ENCODE results near the gene RAB11A. TPM values are rescaled to one million over a fixed set of nuclear protein-coding genes. Genes with fewer than 3 reads are reported as not detected.

The RAB11A gene
- total RNA-seq, 2 experiments from 2014 or later = 151 to 157 TPM

DNA sequence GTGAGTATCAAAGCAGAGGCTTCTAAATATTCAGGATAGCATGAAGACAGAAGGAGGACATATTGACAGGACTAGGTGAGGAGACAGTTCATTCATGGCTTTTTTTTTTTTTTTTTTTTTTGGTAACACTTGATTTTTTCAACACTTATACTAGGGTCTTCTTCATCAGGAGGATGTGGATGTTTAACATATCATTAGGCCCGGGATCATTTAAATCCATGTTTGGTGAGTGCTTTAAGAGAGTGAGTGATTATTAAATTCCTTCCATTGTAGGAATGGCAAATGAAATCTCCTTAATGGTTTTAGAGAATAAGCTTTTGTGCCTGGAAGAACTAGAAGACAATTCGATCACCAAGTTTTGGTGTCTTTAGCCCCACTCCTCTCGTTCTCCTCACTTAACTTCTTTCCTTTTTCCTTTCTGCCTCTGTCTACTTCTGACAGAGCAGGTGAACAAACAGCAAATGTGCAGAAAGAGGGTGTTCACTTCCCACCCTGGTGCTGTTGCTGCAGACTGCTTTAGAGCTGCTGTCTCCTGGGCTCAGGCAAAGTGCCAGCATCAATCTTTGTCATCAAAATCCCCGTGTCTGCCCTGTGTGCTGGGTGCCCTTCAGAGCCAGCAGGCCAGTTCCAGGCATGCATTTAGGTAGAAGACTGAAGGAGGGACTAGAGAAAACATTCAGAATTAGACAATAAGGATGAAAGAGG lies 35.6 kb upstream of the RAB11A start:
- H3K36me3 Mint-ChIP-seq (ENCODE audit: low read depth) = no peaks in the 10 kb centered on the region
- DNase-seq = peak; percentile 79
- no peak overlapping the region for H3K4me3 Mint-ChIP-seq
- intact Hi-C loops (cut with micrococcal nuclease) = loop anchor here (1.0 to 2.0 kb wide), 4 partner anchors 14 to 222 kb away; partner anchors contain the start of genes INTS14 and RAB11A
- H3K4me1 Mint-ChIP-seq (ENCODE audit: low read depth) = peaks cover 36% of the 10 kb centered on the region
- H3K9me3 Mint-ChIP-seq = no peaks in the 10 kb centered on the region
- H3K27ac Mint-ChIP-seq = peak overlapping the region; percentile 81
- no peaks in the 10 kb centered on the region for H3K27me3 Mint-ChIP-seq (ENCODE audit: low read depth)
- CTCF ChIA-PET = interaction anchor here (0.6 to 5.6 kb wide), 7 partner anchors 15 to 453 kb away, joined by 3 to 43 read pairs (median 6); no protein-coding TSS in a partner anchor

DNA sequence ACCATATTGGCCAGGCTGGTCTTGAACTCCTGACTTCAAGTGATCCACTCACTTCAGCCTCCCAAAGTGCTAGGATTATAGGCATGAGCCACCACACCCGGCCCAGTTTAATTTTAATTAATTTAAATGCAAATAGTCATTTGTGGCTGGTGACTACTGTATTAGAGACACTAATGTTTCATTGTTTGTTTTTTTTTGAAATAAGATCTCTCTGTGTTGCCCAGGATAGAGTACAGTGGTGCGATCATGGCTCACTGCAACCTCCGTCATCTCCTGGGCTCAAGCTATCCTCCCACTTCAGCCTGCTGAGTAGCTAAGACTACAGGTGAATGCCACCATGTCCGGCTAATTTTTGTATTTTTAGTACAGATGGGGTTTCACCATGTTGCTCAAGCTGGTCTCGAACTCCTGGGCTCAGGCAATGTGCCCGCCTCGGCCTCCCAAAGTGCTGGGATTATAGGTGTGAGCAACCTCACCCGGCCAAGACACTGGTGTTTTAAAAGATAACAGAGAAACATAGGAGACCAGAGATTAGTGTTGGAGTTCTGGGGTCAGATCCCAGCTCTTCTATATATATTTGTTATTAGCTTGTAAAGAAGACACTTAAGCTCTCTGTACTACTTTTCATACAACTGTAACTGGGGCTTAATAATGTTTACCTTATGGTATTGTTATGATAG lies 34.5 kb upstream of the RAB11A start:
- H3K4me3 Mint-ChIP-seq = no peak overlapping the region
- H3K27me3 Mint-ChIP-seq (ENCODE audit: low read depth) = no peaks in the 10 kb centered on the region
- no peak for DNase-seq
- H3K9me3 Mint-ChIP-seq = no peaks in the 10 kb centered on the region
- H3K4me1 Mint-ChIP-seq (ENCODE audit: low read depth) = peaks cover 27% of the 10 kb centered on the region
- H3K27ac Mint-ChIP-seq = no peak overlapping the region
- H3K36me3 Mint-ChIP-seq (ENCODE audit: low read depth) = no peaks in the 10 kb centered on the region
- CTCF ChIA-PET = interaction anchor here (1.1 to 5.6 kb wide), 5 partner anchors 10 to 196 kb away, joined by 3 to 43 read pairs (median 5); no protein-coding TSS in a partner anchor
- intact Hi-C loops (cut with micrococcal nuclease) = no loop called here

DNA sequence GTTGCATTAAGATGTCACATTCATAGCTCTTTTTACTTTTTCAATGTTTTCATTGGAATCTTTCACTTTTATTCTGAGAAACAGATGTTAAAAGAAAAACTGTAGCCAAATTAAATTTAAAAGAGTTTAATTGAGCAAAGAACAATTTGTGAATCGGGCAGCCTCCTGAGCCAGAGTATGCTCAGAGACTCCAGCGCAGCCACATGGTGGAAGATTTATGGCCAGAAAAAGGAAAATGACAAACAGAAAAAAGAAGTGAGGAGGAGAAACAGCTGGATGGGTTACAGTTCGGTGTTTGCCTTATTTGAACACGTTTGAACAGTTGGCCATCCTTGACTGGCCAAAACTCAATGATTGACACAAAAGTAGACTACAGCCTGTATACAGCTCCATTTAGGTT lies 33.8 kb upstream of the RAB11A start:
- H3K4me1 Mint-ChIP-seq (ENCODE audit: low read depth) = peaks cover 27% of the 10 kb centered on the region
- H3K4me3 Mint-ChIP-seq = no peak overlapping the region
- no peaks in the 10 kb centered on the region for H3K27me3 Mint-ChIP-seq (ENCODE audit: low read depth)
- H3K36me3 Mint-ChIP-seq (ENCODE audit: low read depth) = no peaks in the 10 kb centered on the region
- no peaks in the 10 kb centered on the region for H3K9me3 Mint-ChIP-seq
- intact Hi-C loops (cut with micrococcal nuclease) = no loop called here
- CTCF ChIA-PET = interaction anchor here (1.1 to 5.6 kb wide), 7 partner anchors 10 to 197 kb away, joined by 3 to 43 read pairs (median 5); no protein-coding TSS in a partner anchor
- DNase-seq = no peak
- H3K27ac Mint-ChIP-seq = no peak overlapping the region

DNA sequence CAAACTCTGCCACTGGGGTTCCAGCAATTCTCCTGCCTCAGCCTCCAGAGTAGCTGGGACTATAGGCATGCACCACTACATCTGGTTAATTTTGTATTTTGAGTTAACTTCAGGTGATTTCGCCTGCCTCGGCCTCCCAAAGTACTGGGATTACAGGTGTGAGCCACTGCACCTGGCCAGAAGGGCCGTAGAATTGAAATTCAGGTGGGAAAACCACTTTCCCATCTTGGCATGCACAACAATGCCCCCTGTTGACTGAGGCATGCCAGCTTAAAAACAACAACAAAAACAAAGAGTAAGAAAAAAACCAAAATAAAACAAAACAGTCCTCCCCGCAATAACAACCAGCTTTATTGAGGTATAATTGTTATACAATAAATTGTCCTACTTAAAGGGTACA lies 32.6 kb upstream of the RAB11A start:
- Mint-ChIP-seq H3K4me1 (ENCODE audit: low read depth) (peaks cover 24% of the 10 kb centered on the region), H3K27ac (no peak overlapping the region), H3K27me3 (ENCODE audit: low read depth) (no peaks in the 10 kb centered on the region), H3K36me3 (ENCODE audit: low read depth) (no peaks in the 10 kb centered on the region), H3K9me3 (no peaks in the 10 kb centered on the region), H3K4me3 (no peak overlapping the region)
- CTCF ChIA-PET = interaction anchor here (0.5 to 5.6 kb wide), 11 partner anchors 9 to 198 kb away, joined by 3 to 43 read pairs (median 4); no protein-coding TSS in a partner anchor
- intact Hi-C loops (cut with micrococcal nuclease) = no loop called here
- DNase-seq = no peak

DNA sequence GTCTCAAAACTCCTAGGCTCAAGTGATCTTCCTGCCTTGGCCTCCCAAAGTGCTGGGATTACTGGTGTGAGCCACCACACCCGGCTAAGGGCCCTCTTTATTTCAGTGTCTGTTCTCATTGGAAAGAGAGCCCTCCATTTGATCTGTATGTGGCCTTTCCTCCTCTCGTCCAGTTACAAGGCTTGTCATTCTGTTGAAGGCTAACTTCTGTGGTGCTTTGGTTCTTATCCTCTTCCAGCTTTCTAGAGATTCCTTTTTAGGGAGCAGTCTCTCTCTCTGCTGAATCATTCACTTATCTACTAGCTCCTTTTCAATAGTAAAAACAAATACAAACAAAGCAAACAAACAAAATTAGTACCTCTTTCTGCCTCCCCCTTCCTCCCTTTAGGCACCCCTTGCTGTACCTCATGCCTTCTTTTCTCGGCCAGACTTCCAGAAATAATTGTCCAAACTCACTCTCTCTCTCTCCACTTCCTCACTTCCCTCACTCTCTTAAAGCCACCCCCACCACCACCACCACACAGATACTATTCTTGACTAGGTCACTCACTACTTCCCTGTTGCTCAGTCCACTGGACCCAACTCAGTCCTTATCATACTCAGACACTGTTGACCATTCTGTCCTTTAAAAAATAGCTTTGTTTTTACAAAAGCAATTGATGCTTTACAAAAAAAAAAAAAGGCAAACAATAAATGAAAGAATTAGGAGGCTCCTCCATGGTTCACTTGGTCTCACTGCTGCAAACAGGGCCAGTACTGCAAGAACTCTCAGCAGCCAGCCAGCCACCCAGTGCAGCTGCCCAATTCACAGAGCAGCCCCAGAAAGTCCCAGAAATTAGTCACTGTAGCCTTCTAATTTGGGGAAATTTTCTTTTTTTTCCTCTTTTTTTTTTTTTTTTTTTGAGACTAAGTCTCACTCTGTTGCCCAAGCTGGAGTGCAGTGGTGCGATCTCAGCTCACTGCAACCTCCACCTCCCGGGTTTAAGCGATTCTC lies 31.7 kb upstream of the RAB11A start:
- no peaks in the 10 kb centered on the region for H3K9me3 Mint-ChIP-seq
- intact Hi-C loops (cut with micrococcal nuclease) = no loop called here
- no peak overlapping the region for H3K4me3 Mint-ChIP-seq
- H3K27ac Mint-ChIP-seq = no peak overlapping the region
- peaks cover 17% of the 10 kb centered on the region for H3K4me1 Mint-ChIP-seq (ENCODE audit: low read depth)
- no peak for DNase-seq
- no peaks in the 10 kb centered on the region for H3K36me3 Mint-ChIP-seq (ENCODE audit: low read depth)
- H3K27me3 Mint-ChIP-seq (ENCODE audit: low read depth) = no peaks in the 10 kb centered on the region
- CTCF ChIA-PET = interaction anchor here (0.6 to 5.6 kb wide), 14 partner anchors 8 to 365 kb away, joined by 3 to 43 read pairs (median 4); no protein-coding TSS in a partner anchor

DNA sequence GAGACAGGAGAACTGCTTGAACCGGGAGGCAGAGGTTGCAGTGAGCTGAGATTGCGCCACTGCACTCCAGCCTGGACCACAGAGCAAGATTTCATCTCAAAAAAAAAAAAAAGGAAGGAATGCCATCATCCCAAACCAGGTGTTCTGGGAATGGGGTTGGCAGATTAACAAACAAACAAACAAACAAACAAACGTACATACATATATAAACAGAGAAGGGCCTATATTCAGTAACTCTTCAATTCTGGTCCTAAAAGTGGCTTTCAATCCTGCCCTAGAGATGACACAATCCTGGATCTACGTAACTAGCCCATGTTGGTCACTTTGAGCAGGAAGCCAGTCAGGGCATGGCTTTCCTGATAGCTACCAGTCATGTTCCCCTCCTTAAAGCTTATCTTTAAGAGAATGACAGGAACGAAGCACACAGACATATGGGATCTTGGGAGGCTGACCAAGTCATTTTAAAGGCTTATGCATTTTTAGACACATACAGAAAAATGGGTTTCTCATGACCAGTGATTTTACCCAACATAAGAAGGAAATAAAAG lies 29.9 kb upstream of the RAB11A start:
- Mint-ChIP-seq H3K4me3 (no peak overlapping the region), H3K27ac (no peak overlapping the region), H3K27me3 (ENCODE audit: low read depth) (no peaks in the 10 kb centered on the region), H3K36me3 (ENCODE audit: low read depth) (no peaks in the 10 kb centered on the region), H3K9me3 (no peaks in the 10 kb centered on the region), H3K4me1 (ENCODE audit: low read depth) (peaks cover 2% of the 10 kb centered on the region)
- DNase-seq = no peak
- intact Hi-C loops (cut with micrococcal nuclease) = no loop called here
- CTCF ChIA-PET = interaction anchor here (0.6 kb wide), 1 partner anchor 439 kb away, joined by 3 read pairs; no protein-coding TSS in a partner anchor

DNA sequence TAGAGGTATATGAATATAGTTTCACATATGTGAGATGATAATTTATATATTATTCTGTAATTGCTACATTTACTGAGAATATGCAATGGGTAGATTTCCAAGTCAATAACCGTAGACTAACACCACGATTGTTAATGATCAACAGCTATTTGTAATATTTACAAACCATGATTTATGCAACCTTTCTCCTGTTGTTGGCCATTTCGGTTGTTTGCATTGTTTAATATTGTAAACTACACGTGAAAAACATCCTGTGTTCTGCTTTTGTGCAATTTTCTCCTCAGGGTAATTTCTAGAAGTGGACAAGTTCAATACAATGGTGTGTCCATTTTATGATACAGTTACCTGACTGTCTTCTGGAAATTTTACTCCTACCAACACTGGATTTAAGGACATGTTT lies 29.3 kb upstream of the RAB11A start:
- Mint-ChIP-seq H3K36me3 (ENCODE audit: low read depth) (no peaks in the 10 kb centered on the region), H3K4me3 (no peak overlapping the region), H3K4me1 (ENCODE audit: low read depth) (no peaks in the 10 kb centered on the region), H3K27me3 (ENCODE audit: low read depth) (no peaks in the 10 kb centered on the region), H3K9me3 (no peaks in the 10 kb centered on the region), H3K27ac (no peak overlapping the region)
- intact Hi-C loops (cut with micrococcal nuclease) = no loop called here
- CTCF ChIA-PET = no interaction called here
- DNase-seq = no peak

GRCh38 chr15:65841121-65841930 lies 28.0 kb upstream of the RAB11A start:
- intact Hi-C loops (cut with micrococcal nuclease) = no loop called here
- CTCF ChIA-PET = interaction anchor here (0.9 to 1.4 kb wide), 2 partner anchors 10 to 16 kb away, joined by 3 to 5 read pairs; no protein-coding TSS in a partner anchor
- H3K4me3 Mint-ChIP-seq = no peak overlapping the region
- H3K9me3 Mint-ChIP-seq = no peaks in the 10 kb centered on the region
- H3K36me3 Mint-ChIP-seq (ENCODE audit: low read depth) = no peaks in the 10 kb centered on the region
- H3K27me3 Mint-ChIP-seq (ENCODE audit: low read depth) = no peaks in the 10 kb centered on the region
- no peak overlapping the region for H3K27ac Mint-ChIP-seq
- H3K4me1 Mint-ChIP-seq (ENCODE audit: low read depth) = no peaks in the 10 kb centered on the region
- DNase-seq = no peak

- Mint-ChIP-seq H3K4me3 (no peak overlapping the region), H3K36me3 (ENCODE audit: low read depth) (no peaks in the 10 kb centered on the region), H3K9me3 (no peaks in the 10 kb centered on the region), H3K4me1 (ENCODE audit: low read depth) (no peaks in the 10 kb centered on the region), H3K27me3 (ENCODE audit: low read depth) (no peaks in the 10 kb centered on the region), H3K27ac (no peak overlapping the region)
- intact Hi-C loops (cut with micrococcal nuclease) = no loop called here
- CTCF ChIA-PET = interaction anchor here (0.6 to 1.6 kb wide), 5 partner anchors 10 to 77 kb away, joined by 3 to 5 read pairs (median 5); no protein-coding TSS in a partner anchor
- DNase-seq = no peak
These were observed 23.3 kb upstream of the RAB11A start for GRCh38 chr15:65845826-65846519.

GRCh38 chr15:65847989-65848388 lies 21.3 kb upstream of the RAB11A start:
- Mint-ChIP-seq H3K36me3 (ENCODE audit: low read depth) (no peaks in the 10 kb centered on the region), H3K9me3 (no peaks in the 10 kb centered on the region), H3K27ac (no peak overlapping the region), H3K27me3 (ENCODE audit: low read depth) (no peaks in the 10 kb centered on the region), H3K4me3 (no peak overlapping the region), H3K4me1 (ENCODE audit: low read depth) (no peaks in the 10 kb centered on the region)
- no peak for DNase-seq
- intact Hi-C loops (cut with micrococcal nuclease) = no loop called here
- CTCF ChIA-PET = no interaction called here
